ENCODE measurements around the gene VPS37C. TPM values are rescaled to one million over a fixed set of nuclear protein-coding genes. Genes with fewer than 3 reads are reported as not detected.

The VPS37C gene
- total and polyA plus RNA-seq, 10 of the 15 experiments (the other 5 are each of a cell fraction or from before 2014, with no cell fraction given), result 0.39 to 16.5 (median 7.8) TPM

DNA sequence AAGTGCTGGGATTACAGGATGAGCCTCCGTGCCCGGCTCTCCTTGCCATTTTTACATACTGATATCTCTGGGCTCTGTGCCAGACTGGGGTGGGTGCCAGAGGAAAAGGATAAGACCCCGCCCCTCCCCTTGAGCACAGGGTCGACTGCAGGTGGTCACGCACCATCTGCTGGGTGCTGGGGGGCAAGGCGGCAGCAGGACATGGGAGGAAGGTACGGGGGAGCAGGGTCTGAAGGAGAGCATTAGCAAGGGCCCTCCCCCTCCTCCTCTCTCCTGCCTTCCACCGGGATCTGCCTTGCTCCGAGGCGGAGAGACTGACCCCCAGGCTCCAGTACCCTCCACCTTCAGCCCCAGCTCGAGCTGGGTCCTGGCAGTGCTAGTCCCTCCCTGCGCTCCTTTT lies 32.4 kb upstream of the VPS37C start:
- H3K4me2 ChIP-seq (ENCODE audit: control insufficient read depth, insufficient read depth), result no peak overlapping the region
- H3K4me3 ChIP-seq, result no peak overlapping the region
- ATAC-seq (no peak), DNase-seq (ENCODE audit: low read depth, low spot score) (no peak), FAIRE-seq (no peak)
- no peak overlapping the region for H3K9ac ChIP-seq (ENCODE audit: control insufficient read depth, insufficient read depth, low read length)
- H3K79me2 ChIP-seq (ENCODE audit: control insufficient read depth, insufficient read depth, low read length), result no peaks in the 10 kb centered on the region
- no TSS peak for BruUV-seq (replicated peaks)
- SMC1A ChIA-PET (ENCODE audit: uncharacterized antibody, unreplicated experiment), result no interaction called here
- TF ChIP-seq MTA3 (IDR thresholded peaks at IDR 0.05; ENCODE audit: borderline replicate concordance, low read length), result no peak
- no peak for TF ChIP-seq IKZF2 (IDR thresholded peaks at IDR 0.05)
- no peak for TF ChIP-seq GABPA (IDR thresholded peaks at IDR 0.05; ENCODE audit: low read depth)
- TF ChIP-seq, protein P1, sequence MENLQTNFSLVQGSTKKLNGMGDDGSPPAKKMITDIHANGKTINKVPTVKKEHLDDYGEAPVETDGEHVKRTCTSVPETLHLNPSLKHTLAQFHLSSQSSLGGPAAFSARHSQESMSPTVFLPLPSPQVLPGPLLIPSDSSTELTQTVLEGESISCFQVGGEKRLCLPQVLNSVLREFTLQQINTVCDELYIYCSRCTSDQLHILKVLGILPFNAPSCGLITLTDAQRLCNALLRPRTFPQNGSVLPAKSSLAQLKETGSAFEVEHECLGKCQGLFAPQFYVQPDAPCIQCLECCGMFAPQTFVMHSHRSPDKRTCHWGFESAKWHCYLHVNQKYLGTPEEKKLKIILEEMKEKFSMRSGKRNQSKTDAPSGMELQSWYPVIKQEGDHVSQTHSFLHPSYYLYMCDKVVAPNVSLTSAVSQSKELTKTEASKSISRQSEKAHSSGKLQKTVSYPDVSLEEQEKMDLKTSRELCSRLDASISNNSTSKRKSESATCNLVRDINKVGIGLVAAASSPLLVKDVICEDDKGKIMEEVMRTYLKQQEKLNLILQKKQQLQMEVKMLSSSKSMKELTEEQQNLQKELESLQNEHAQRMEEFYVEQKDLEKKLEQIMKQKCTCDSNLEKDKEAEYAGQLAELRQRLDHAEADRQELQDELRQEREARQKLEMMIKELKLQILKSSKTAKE (IDR thresholded peaks at IDR 0.05; ENCODE audit: low read depth, poor library complexity, severe bottlenecking), result no peak
- no peak for TF ChIP-seq CHD4 (IDR thresholded peaks at IDR 0.05)
- TF ChIP-seq POLR2AphosphoS5 (IDR thresholded peaks at IDR 0.05; ENCODE audit: low read length), result no peak
- TF ChIP-seq YBX1 (IDR thresholded peaks at IDR 0.05), result no peak
- TF ChIP-seq EED (IDR thresholded peaks at IDR 0.05; ENCODE audit: low read depth), result no peak
- TF ChIP-seq ZNF207 (IDR thresholded peaks at IDR 0.05; ENCODE audit: borderline replicate concordance), result no peak
- TF ChIP-seq MEF2B (IDR thresholded peaks at IDR 0.05; ENCODE audit: partially characterized antibody, poor library complexity, severe bottlenecking), result no peak
- TF ChIP-seq RB1 (IDR thresholded peaks at IDR 0.05; ENCODE audit: borderline replicate concordance), result no peak
- no peak for TF ChIP-seq CBX5 (IDR thresholded peaks at IDR 0.05; ENCODE audit: low read depth)
- TF ChIP-seq NFYA (IDR thresholded peaks at IDR 0.05; ENCODE audit: borderline replicate concordance, low read depth, low read length), result no peak
- no peak for TF ChIP-seq NR2C1 (IDR thresholded peaks at IDR 0.05)
- no peak for TF ChIP-seq TCF7 (IDR thresholded peaks at IDR 0.05; ENCODE audit: borderline replicate concordance)
- TF ChIP-seq RCOR1 (conservative IDR thresholded peaks at IDR 0.05; ENCODE audit: low read depth, low read length), result no peak
- TF ChIP-seq CREB1 (IDR thresholded peaks at IDR 0.05; ENCODE audit: low read depth), result no peak
- H3K9me3 ChIP-seq (replicated peaks; ENCODE audit: control insufficient read depth, insufficient read depth, low read length), result no peaks in the 10 kb centered on the region; the same call in 2 of the 3 replicates
- H3K27ac ChIP-seq (ENCODE audit: control insufficient read depth, insufficient read depth), result no peak overlapping the region
- 44% methylated on average over 12 of the region's 12 CpGs for WGBS (ENCODE audit: insufficient coverage, insufficient replicate concordance, low lambda C conversion rate, missing lambda C conversion rate)
- CTCF ChIA-PET, result no interaction called here
- intact Hi-C loops (cut with micrococcal nuclease; ENCODE audit: unreplicated experiment), result no loop called here
- H3K27me3 ChIP-seq (replicated peaks in 1 of 2; ENCODE audit: control insufficient read depth in 2 of 2, insufficient read depth in 2 of 2, low read length in 1 of 2), result no peaks in the 10 kb centered on the region
- no peaks in the 10 kb centered on the region for H4K20me1 ChIP-seq (ENCODE audit: control insufficient read depth, insufficient read depth)
- RAD21 ChIA-PET (ENCODE audit: unreplicated experiment), result no interaction called here
- POLR2A ChIA-PET, result no interaction called here
- no peak overlapping the region for H2AFZ ChIP-seq (ENCODE audit: control insufficient read depth, low read depth, low read length)
- H3K36me3 ChIP-seq (ENCODE audit: control insufficient read depth in 2 of 2, insufficient read depth in 2 of 2, low read length in 1 of 2), result no peaks in the 10 kb centered on the region
- in situ Hi-C loops (cut with MboI), result loop anchor here (5.0 kb wide), 1 partner anchor 74 kb away; no protein-coding TSS in a partner anchor
- no peaks in the 10 kb centered on the region for H3K4me1 ChIP-seq (ENCODE audit: control insufficient read depth, insufficient read depth, low read length)

Measured in GM12878 (cell line).